SK-N-SH (cell line): ENCODE measurements around the gene POTEM. TPM values are rescaled to one million over a fixed set of nuclear protein-coding genes. Genes with fewer than 3 reads are reported as not detected.
A peak's percentile ranks its signal among the peaks of the same experiment; 100 is the strongest.
"Not testable (repeated sequence)": the region's sequence is repeated elsewhere in the genome, so short reads cannot be mapped to it uniquely, and the experiment has no call there.

Source experiments
- CTCF ChIA-PET: fragments of 300-600, 350-600 bp; formaldehyde crosslinking; extraction: SDS; loops from one replicate; lab custom pipeline; 2021; lab: Yijun Ruan, JAX
- POLR2A ChIA-PET: fragments of 350-600 bp; sonication (Branson Sonifier 250); formaldehyde crosslinking; extraction: SDS; loops from one replicate; lab custom pipeline; 2020; ENCODE audit warnings: antibody characterized with exemption, inconsistent platforms; lab: Yijun Ruan, JAX
- DNase-seq: peaks from one replicate; pipeline ENCODE4 v3.0.0; 2012
- H2AFZ ChIP-seq: fragments of 200-600 bp; sonication (generic); 2 replicates; pipeline ENCODE4 v1.8.1; 2016; ENCODE audit warnings: antibody characterized with exemption, mild to moderate bottlenecking, low read depth
- H3F3A ChIP-seq: fragments of 200-600 bp; sonication (generic); replicated peaks from 2 replicates; pipeline ENCODE3; 2016; ENCODE audit warnings: antibody characterized with exemption, mild to moderate bottlenecking; ENCODE audit not compliant: insufficient read depth
- H3K27ac ChIP-seq, 2 experiments: fragments of 200-500 bp in 1 of 2; fragments of 200-600 bp in 1 of 2; sonication (Bioruptor generic) in 1 of 2; sonication (generic), shearing (Covaris generic) in 1 of 2; 2 replicates each; pipeline versions ENCODE4 v1.5.1 to v1.6.1; 2014 to 2016; ENCODE audit warnings: low read depth in 2 of 2, inconsistent platforms in 1 of 2, low read length in 1 of 2, mild to moderate bottlenecking in 1 of 2, mixed read lengths in 1 of 2
- H3K27me3 ChIP-seq: fragments of 200-600 bp; sonication (generic), shearing (Covaris generic); 2 replicates; pipeline ENCODE4 v1.6.1; 2016; ENCODE audit warnings: mixed run types; ENCODE audit not compliant: insufficient read depth
- H3K36me3 ChIP-seq, 2 experiments: fragments of 200-500 bp in 1 of 2; fragments of 200-600 bp in 1 of 2; sonication (Bioruptor generic) in 1 of 2; sonication (generic) in 1 of 2; replicated peaks in 1 of 2; 2 replicates each; pipeline versions ENCODE3 to v1.5.1; 2014 to 2016; ENCODE audit warnings: low read length in 1 of 2, mild to moderate bottlenecking in 1 of 2; ENCODE audit not compliant: insufficient read depth in 2 of 2, control insufficient read depth in 1 of 2
- H3K4me1 ChIP-seq, 2 experiments: fragments of 200-500 bp in 1 of 2; fragments of 200-600 bp in 1 of 2; sonication (Bioruptor generic) in 1 of 2; sonication (generic), shearing (Covaris generic) in 1 of 2; 2 replicates each; pipeline versions ENCODE4 v1.5.1 to v1.6.1; 2014 to 2016; ENCODE audit warnings: low read depth in 1 of 2, low read length in 1 of 2, mixed run types in 1 of 2; ENCODE audit not compliant: insufficient read depth in 2 of 2, control insufficient read depth in 1 of 2
- H3K4me2 ChIP-seq: fragments of 200-600 bp; sonication (generic), shearing (Covaris generic); 2 replicates; pipeline ENCODE4 v1.6.1; 2017; ENCODE audit warnings: mixed run types
- H3K4me3 ChIP-seq, 2 experiments: fragments of 200-500 bp in 1 of 2; fragments of 200-600 bp in 1 of 2; sonication (Bioruptor generic) in 1 of 2; sonication (generic), shearing (Covaris generic) in 1 of 2; 2 replicates each; pipeline versions ENCODE4 v1.5.1 to v1.8.1; 2014 to 2016; ENCODE audit warnings: low read depth in 2 of 2, inconsistent platforms in 1 of 2, low read length in 1 of 2, mild to moderate bottlenecking in 1 of 2, mixed read lengths in 1 of 2, moderate library complexity in 1 of 2
- H3K79me2 ChIP-seq: fragments of 200-600 bp; sonication (generic); 2 replicates; pipeline ENCODE4 v1.8.1; 2017; ENCODE audit warnings: mild to moderate bottlenecking; ENCODE audit not compliant: insufficient read depth
- H3K9ac ChIP-seq: fragments of 200-600 bp; sonication (generic); 2 replicates; pipeline ENCODE4 v1.6.1; 2017; ENCODE audit warnings: mixed run types
- H3K9me2 ChIP-seq: fragments of 200-600 bp; sonication (generic); 2 replicates; pipeline ENCODE4 v1.6.1; 2017; ENCODE audit warnings: mixed run types
- H3K9me3 ChIP-seq: fragments of 200-600 bp; sonication (generic); 2 replicates; pipeline ENCODE4 v1.6.1; 2017; ENCODE audit warnings: mixed run types, mild to moderate bottlenecking, moderate library complexity
- H4K20me1 ChIP-seq: fragments of 200-600 bp; sonication (generic); 2 replicates; pipeline ENCODE4 v1.6.1; 2017; ENCODE audit warnings: mild to moderate bottlenecking, mixed run types; ENCODE audit not compliant: insufficient read depth
- WGBS: methylation state at CpG from one replicate; pipeline ENCODE4 v1.1.6; 2017; ENCODE audit warnings: low lambda C conversion rate; 5-methylcytosine and 5-hydroxymethylcytosine counted together
- polyA plus RNA-seq, 3 experiments: library from polyadenylated mRNA; depleted of rRNA; stranded (reverse); fragments of >200 nt; gene quantifications; 2 replicates each; pipeline ENCODE4 v1.2.3, GENCODE V29; 2012

Gene POTEM
- 0.06 and 0.25 TPM in 2 replicates for polyA plus RNA-seq (2012; rRNA removed)
- 0.04 and 0.06 TPM in 2 replicates for polyA plus RNA-seq (2012; cell fraction: cytosol; rRNA removed)
- 1.7 and 2.6 TPM in 2 replicates for polyA plus RNA-seq (2012; cell fraction: nucleus; rRNA removed)

DNA sequence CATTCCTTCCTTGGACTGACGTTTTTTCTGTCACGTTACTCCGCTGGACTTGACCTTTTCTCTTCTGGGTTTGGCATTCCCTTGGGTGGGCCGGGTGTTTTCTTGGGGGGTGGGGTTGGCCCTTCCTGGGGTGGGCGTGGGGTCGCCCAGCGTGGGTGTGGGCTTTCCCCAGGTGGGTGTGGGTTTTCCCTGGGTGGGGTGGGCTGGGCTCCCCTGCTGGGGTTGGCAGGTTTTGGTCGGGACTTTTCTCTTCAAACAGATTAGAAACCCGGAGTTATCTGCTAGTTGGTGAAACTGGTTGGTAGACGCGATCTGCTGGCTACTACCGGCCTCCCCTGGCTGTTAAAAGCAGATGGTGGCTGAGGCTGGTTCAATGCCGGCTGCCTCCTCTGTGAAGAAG, at the start of gene POTEM:
TSS of gene POTEM (plus strand) at position 301 of the 400 bp plus-strand sequence. CDS start at position 353, 52 bp downstream.
- H3K27me3 ChIP-seq, H3K36me3 ChIP-seq, H3K27ac ChIP-seq, H2AFZ ChIP-seq, H3K4me3 ChIP-seq, H3K4me2 ChIP-seq, POLR2A ChIA-PET, CTCF ChIA-PET, H4K20me1 ChIP-seq, H3K4me1 ChIP-seq, H3K9me2 ChIP-seq, H3K9ac ChIP-seq, H3K9me3 ChIP-seq, H3F3A ChIP-seq, DNase-seq, H3K79me2 ChIP-seq: not testable (repeated sequence)
- WGBS: no CpG with 5 or more reads among the region's 13 CpGs

DNA sequence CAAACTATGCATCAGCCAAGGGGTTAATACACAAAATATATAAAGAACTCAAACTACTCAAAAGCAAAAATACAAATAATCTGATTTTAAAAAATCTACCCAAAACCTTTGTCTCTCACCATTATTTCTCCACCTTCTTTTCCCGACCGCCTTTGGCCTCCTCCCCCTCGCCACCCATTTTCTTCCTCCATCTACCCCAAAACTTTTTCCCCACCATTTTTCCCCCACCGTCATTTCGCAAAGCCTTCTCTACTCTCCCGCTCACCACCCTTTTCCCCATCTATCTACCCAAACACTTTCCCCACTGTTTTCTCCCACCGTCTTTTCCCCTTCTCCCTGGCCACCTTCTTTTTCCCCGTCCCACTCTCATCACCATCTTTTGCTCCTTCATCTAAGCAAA, 48.9 kb upstream of the POTEM start:
- POLR2A ChIA-PET, H4K20me1 ChIP-seq, H3K27me3 ChIP-seq, H3K79me2 ChIP-seq, H3K9me2 ChIP-seq, H3K27ac ChIP-seq, CTCF ChIA-PET, H3K36me3 ChIP-seq, DNase-seq, H3K9ac ChIP-seq, H3K9me3 ChIP-seq, H3K4me1 ChIP-seq, H3K4me2 ChIP-seq, H3F3A ChIP-seq, H2AFZ ChIP-seq: not testable (repeated sequence)
- 0 out of 4 replicates have a peak overlapping the region, but pooled peaks of 1 of the 2 experiments have one; percentile 19 for H3K4me3 ChIP-seq
- 24% methylated on average over 6 of the region's 8 CpGs for WGBS

DNA sequence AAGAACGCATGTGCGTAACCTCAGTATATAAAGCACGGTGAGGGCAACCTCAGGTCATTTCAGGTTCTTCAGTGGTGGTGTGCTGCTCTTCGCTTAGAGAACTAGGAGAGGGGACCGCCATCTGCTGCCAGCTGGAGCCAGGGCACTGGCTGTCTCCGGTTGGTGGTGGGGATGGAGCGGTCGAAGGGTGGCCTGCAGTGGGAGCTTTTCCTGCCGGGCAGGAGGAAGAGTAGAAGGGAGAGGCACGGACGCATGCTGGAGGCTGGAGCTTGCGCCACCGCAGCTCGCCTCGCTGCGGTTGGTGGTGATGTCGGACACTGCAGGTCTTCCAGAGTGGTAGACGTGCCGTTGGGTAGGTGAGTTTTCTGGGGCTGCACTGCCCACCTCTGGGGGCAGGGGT, 47.2 kb upstream of the POTEM start:
- H3K4me1 ChIP-seq, H3K27me3 ChIP-seq, H3K9me2 ChIP-seq, H3K27ac ChIP-seq, H3F3A ChIP-seq, H3K79me2 ChIP-seq, H3K9ac ChIP-seq, H3K4me2 ChIP-seq, POLR2A ChIA-PET, H4K20me1 ChIP-seq, H2AFZ ChIP-seq, CTCF ChIA-PET, H3K4me3 ChIP-seq, DNase-seq, H3K9me3 ChIP-seq, H3K36me3 ChIP-seq: not testable (repeated sequence)
- 21% methylated on average over 6 of the region's 19 CpGs for WGBS

DNA sequence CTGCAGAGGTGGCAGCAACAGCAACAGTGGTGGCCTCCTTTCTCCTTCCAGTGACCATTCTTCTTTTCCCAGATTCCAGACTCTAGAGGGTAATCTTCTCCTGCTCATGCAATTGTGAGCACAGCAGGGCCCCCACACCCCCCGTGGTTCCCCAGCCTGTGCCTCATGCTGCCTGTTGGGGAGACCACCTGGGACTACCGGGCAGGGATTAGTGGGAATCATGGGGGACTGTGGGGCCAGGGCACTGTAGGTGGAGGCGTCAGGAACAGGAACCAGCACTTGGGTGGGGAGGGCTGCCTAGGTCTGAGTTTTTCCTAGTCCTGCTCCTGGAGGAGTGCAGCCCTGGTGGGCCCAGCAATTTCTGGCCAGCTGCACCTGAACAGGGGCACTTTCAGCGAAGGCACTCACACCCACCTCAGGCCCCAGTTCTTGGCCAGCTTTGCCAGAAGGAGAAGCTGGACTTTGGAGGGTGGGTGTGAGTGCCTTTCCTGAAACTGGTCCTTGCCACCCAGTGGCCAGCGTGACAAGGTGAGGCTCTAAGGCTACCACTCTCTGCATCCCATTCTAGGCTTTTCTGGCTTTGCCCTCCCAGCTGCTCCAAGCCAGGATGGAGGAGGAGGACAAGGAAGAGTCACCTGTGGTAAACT, 46.1 kb upstream of the POTEM start:
- WGBS: 34% methylated on average over 2 of the region's 5 CpGs

DNA sequence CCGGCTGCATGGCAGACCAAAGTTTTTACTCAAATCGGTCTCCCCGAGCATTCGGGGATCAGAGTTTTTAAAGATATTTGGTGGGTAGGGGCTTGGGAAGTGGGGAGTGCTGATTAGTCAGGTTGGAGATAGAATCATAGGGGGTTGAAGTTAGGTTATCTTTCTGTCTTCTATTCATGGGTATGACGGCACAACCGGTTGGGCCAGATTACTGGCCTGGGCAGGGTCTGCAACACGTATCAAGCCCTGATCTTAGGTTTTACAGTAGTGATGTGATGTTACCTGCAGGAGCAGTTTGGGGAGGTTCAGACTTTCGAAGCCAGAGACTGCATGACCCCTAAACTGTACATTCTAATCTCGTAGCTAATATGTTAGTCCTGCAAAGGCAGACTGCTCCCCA, 30.4 kb upstream of the POTEM start:
- H3K79me2 ChIP-seq, H3K27ac ChIP-seq, H3K9ac ChIP-seq, CTCF ChIA-PET, H4K20me1 ChIP-seq, H3F3A ChIP-seq, POLR2A ChIA-PET, H2AFZ ChIP-seq, H3K27me3 ChIP-seq, H3K4me2 ChIP-seq, H3K36me3 ChIP-seq, DNase-seq, H3K9me2 ChIP-seq, H3K4me3 ChIP-seq, H3K9me3 ChIP-seq, H3K4me1 ChIP-seq: not testable (repeated sequence)
- WGBS: no CpG with 5 or more reads among the region's 9 CpGs

More for the DNA sequence above, 46.1 kb upstream of the POTEM start:
- H2AFZ ChIP-seq, H3K79me2 ChIP-seq, H3K27me3 ChIP-seq, H3F3A ChIP-seq, H3K36me3 ChIP-seq, H3K4me3 ChIP-seq, H3K4me1 ChIP-seq, H3K27ac ChIP-seq, H3K9ac ChIP-seq, POLR2A ChIA-PET, H3K9me3 ChIP-seq, H3K9me2 ChIP-seq, H3K4me2 ChIP-seq, DNase-seq, CTCF ChIA-PET, H4K20me1 ChIP-seq: not testable (repeated sequence)

DNA sequence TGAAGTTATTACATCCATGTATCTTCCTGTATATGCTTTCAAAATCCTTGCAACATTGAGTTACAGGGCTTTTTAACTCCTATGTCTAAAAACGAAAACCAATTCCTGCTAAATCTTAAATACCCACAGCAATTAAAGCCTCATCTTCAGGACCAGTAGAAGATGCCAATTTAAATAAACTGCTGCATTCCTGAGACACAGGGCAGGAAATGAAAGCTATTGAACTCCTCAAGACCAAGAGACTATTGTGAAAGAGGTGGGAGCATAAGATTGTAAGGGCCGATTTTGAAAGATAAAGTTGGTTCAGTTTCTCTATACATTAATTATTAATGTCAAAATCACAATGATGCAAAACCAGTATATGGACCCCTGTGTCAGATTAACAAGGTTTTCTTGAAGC, 28.5 kb upstream of the POTEM start:
- H3K9me3 ChIP-seq, H3F3A ChIP-seq, H3K36me3 ChIP-seq, H3K79me2 ChIP-seq, H3K9ac ChIP-seq, H3K4me2 ChIP-seq, H3K9me2 ChIP-seq, CTCF ChIA-PET, DNase-seq, H4K20me1 ChIP-seq, H3K4me3 ChIP-seq, H3K4me1 ChIP-seq, H3K27me3 ChIP-seq, H3K27ac ChIP-seq, H2AFZ ChIP-seq, POLR2A ChIA-PET: not testable (repeated sequence)
- no CpG with 5 or more reads among the region's 2 CpGs for WGBS
